MM.1S (cell line): ENCODE measurements around the gene DUSP14.

ENCODE experiments used
- DNase-seq: peaks from one replicate; pipeline ENCODE4 v3.0.0-alpha.2; 2015
- H2AFZ ChIP-seq: fragments of 300-600 bp; sonication (generic); 2 replicates; pipeline ENCODE4 v1.6.0; 2016; ENCODE audit warnings: antibody characterized with exemption, low read length
- H3F3A ChIP-seq: fragments of 300-600 bp; sonication (generic); 2 replicates; pipeline ENCODE4 v1.6.1; 2016; ENCODE audit warnings: mild to moderate bottlenecking, antibody characterized with exemption, low read length, moderate library complexity, mixed read lengths; ENCODE audit not compliant: insufficient read depth
- H3K27ac ChIP-seq: fragments of 300-600 bp; sonication (generic); 2 replicates; pipeline ENCODE4 v1.5.1; 2016; ENCODE audit warnings: mild to moderate bottlenecking, low read length
- H3K27me3 ChIP-seq: fragments of 300-600 bp; sonication (generic); replicated peaks from 2 replicates; pipeline ENCODE4 v1.6.0; 2016; ENCODE audit warnings: low read length; ENCODE audit not compliant: insufficient read depth
- H3K36me3 ChIP-seq: fragments of 300-600 bp; sonication (generic); replicated peaks from 2 replicates; pipeline ENCODE4 v1.6.1; 2016; ENCODE audit warnings: mild to moderate bottlenecking, low read length, mixed read lengths; ENCODE audit not compliant: insufficient read depth
- H3K4me1 ChIP-seq: fragments of 300-600 bp; sonication (generic); 2 replicates; pipeline ENCODE4 v1.6.1; 2016; ENCODE audit warnings: low read length, mixed read lengths
- H3K4me2 ChIP-seq: fragments of 300-600 bp; sonication (generic); 2 replicates; pipeline ENCODE4 v1.6.0; 2016; ENCODE audit warnings: low read depth, low read length
- H3K4me3 ChIP-seq: fragments of 300-600 bp; sonication (generic); 2 replicates; pipeline ENCODE4 v1.5.1; 2016; ENCODE audit warnings: low read length, mixed read lengths
- H3K79me2 ChIP-seq: fragments of 300-600 bp; sonication (generic); 2 replicates; pipeline ENCODE4 v1.6.1; 2016; ENCODE audit warnings: mixed run types, low read length, mixed read lengths
- H3K9ac ChIP-seq: fragments of 300-600 bp; sonication (generic); 2 replicates; pipeline ENCODE4 v1.6.1; 2016; ENCODE audit warnings: low read length, mixed read lengths
- H3K9me2 ChIP-seq: fragments of 300-600 bp; sonication (generic); replicated peaks from 2 replicates; pipeline ENCODE4 v1.6.1; 2016; ENCODE audit warnings: mild to moderate bottlenecking, low read length, mixed read lengths; ENCODE audit not compliant: insufficient read depth
- H3K9me3 ChIP-seq: fragments of 300-600 bp; sonication (generic); replicated peaks from 2 replicates; pipeline ENCODE4 v1.6.1; 2016; ENCODE audit warnings: mild to moderate bottlenecking, low read length, mixed read lengths; ENCODE audit not compliant: insufficient read depth
- H4K20me1 ChIP-seq: fragments of 300-600 bp; sonication (generic); 2 replicates; pipeline ENCODE4 v1.6.1; 2016; ENCODE audit warnings: mild to moderate bottlenecking, low read length, moderate library complexity, mixed read lengths; ENCODE audit not compliant: insufficient read depth
- CTCF ChIP-seq: fragments of 300-600 bp; sonication (generic); IDR thresholded peaks from 2 replicates; pipeline ENCODE4 v1.5.1; 2016; ENCODE audit warnings: antibody characterized with exemption, low read length, mixed read lengths
- EZH2 ChIP-seq: fragments of 300-600 bp; sonication (generic); optimal IDR thresholded peaks from 2 replicates; pipeline ENCODE3; 2017; ENCODE audit warnings: low read depth, mild to moderate bottlenecking, antibody characterized with exemption, low read length, mixed read lengths
- EZH2phosphoT487 ChIP-seq: fragments of 300-600 bp; sonication (generic); IDR thresholded peaks from 2 replicates; pipeline ENCODE4 v1.6.1; 2018; ENCODE audit warnings: antibody characterized with exemption, low read length

Gene DUSP14

DNA sequence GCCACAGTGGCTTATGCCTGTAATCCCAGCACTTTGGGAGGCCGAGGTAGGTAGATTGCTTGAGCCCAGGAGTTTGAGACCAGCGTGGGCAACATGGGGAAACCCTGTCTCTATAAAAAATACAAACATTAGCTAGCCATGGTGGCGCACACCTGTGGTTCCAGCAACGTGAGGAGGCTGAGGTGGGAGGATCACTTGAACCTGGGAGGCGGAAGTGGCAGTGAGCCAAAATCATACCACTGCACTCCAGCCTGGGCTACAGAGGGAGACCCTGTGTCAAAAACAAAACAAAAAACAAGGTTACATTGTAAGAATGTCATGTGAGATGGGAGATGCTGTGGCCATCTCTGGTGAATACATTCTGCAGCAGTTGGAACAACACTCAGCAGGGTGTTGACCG, 13.5 kb downstream of the DUSP14 start:
- no peak overlapping the region for H3K9ac ChIP-seq
- H3K27me3 ChIP-seq: no peaks in the 10 kb centered on the region
- H4K20me1 ChIP-seq: no peaks in the 10 kb centered on the region
- H3K4me1 ChIP-seq: no peaks in the 10 kb centered on the region
- H3K9me2 ChIP-seq: no peaks in the 10 kb centered on the region
- peaks cover 79% of the 10 kb centered on the region for H3K79me2 ChIP-seq
- TF ChIP-seq EZH2 (no peak), CTCF (no peak), EZH2phosphoT487 (no peak)
- H3K4me2 ChIP-seq: no peak overlapping the region
- no peaks in the 10 kb centered on the region for H3K36me3 ChIP-seq
- H3F3A ChIP-seq: no peaks in the 10 kb centered on the region
- no peak for DNase-seq
- no peak overlapping the region for H3K4me3 ChIP-seq
- no peaks in the 10 kb centered on the region for H3K9me3 ChIP-seq
- no peak overlapping the region for H3K27ac ChIP-seq
- H2AFZ ChIP-seq: no peak overlapping the region

- Histone ChIP-seq H3K79me2 (peaks cover 80% of the 10 kb centered on the region), H3K9ac (no peak overlapping the region), H3F3A (no peaks in the 10 kb centered on the region), H3K4me3 (no peak overlapping the region), H4K20me1 (no peaks in the 10 kb centered on the region), H3K27ac (no peak overlapping the region), H3K4me1 (no peaks in the 10 kb centered on the region), H3K4me2 (no peak overlapping the region), H2AFZ (no peak overlapping the region), H3K9me3 (no peaks in the 10 kb centered on the region), H3K27me3 (no peaks in the 10 kb centered on the region), H3K36me3 (no peaks in the 10 kb centered on the region), H3K9me2 (no peaks in the 10 kb centered on the region)
- no peak for DNase-seq
- no peak for TF ChIP-seq EZH2
- TF ChIP-seq EZH2phosphoT487: no peak
- no peak for TF ChIP-seq CTCF
Observed at GRCh38 chr17:37505333-37505732, 15.6 kb downstream of the DUSP14 start.

DNA sequence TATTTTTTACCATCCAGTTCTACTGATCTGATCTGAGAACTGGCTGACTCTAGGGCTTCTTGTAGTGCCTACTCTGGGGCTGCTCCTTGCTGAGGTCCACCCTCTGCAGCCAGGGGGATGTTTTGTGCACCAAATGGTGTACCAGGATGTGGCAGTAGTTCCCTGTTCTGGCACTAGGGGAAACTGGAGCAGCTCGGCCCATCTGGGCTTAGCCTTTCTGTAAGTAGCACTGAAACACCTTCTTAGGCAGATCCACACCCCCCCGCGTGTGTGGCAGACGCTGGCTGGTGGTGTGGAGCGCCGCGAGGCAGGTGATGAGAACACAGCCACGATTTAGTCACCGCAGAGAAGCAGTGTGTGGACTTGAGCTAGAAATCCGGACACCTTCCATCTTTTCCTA, 17.0 kb downstream of the DUSP14 start:
- Histone ChIP-seq H3K79me2 (peaks cover 75% of the 10 kb centered on the region), H3K9me3 (no peaks in the 10 kb centered on the region), H3K27me3 (no peaks in the 10 kb centered on the region), H3K4me1 (no peaks in the 10 kb centered on the region), H3K9ac (no peak overlapping the region), H3K36me3 (no peaks in the 10 kb centered on the region), H3K9me2 (no peaks in the 10 kb centered on the region), H2AFZ (no peak overlapping the region), H3K4me3 (no peak overlapping the region), H3K4me2 (no peak overlapping the region), H3F3A (no peaks in the 10 kb centered on the region), H3K27ac (no peak overlapping the region), H4K20me1 (no peaks in the 10 kb centered on the region)
- no peak for TF ChIP-seq EZH2phosphoT487
- peak; percentile 42 for TF ChIP-seq CTCF
- DNase-seq: peak; percentile 20
